Measurements from ENCODE around the gene CD36. TPM values are rescaled to one million over a fixed set of nuclear protein-coding genes. Genes with fewer than 3 reads are reported as not detected.
A peak's percentile ranks its signal among the peaks of the same experiment; 100 is the strongest.

Gene CD36
- total RNA-seq (2014; rRNA removed; shearing (Covaris generic)) = 0.05 and 2.7 TPM in 2 replicates

DNA sequence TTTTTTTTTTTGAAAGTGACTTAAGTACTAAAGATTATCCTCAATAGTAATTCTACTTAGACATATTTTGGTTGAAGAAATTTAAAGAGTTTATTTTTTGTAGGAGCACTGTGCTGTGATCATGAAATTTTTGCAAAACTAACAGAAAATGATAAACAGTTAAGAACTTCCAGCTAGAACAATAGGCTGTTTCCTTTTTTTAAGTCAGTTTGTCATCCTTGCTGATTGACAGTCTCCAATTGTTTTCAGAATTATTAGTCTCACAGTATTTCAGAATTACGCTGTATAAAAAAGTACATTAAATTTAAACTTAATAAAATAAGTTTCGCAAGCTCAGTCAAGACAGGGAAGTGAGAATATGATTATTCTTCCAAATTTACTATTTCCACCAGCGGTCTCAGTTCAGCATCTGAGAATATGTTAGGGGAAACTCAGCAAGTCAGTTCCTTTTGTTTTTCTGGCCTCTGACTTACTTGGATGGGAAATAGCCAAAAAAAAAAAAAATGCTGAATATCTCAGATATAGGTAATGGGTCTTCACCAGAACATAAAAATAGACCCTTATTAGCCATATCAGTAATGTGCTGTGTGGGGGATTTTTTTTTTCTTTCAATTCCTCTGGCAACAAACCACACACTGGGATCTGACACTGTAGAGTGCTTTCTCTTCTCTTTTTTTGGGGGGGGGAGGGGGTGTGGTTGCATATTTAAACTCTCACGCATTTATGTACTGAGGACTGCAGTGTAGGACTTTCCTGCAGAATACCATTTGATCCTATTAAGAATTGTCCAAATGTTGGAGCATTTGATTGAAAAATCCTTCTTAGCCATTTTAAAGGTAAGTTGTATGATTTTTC is at the start of gene CD36:
CD36 (plus strand) TSS at position 732 of the 855 bp plus-strand sequence. CDS start 8,099 bp downstream, outside the sequence.
- DNase-seq (ENCODE audit: low spot score) = no peak

DNA sequence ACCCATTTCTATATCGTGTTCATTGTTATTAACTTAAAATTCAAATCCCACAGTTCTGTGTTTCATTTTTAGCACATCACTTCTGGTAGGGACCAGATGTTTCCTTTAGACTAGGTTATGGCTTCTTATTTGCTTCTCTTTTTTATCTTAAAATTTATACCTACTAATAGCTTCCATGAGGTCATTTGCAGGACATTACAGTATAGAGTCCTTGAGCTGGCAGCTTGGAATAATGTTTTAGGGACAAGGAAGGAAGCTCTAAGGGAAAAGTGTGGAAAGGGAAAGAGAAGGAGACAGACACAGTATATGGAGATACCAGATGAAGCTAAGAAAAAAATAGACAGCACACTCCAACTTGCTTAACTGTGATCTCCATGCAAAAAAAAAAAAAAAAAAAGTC is 48.8 kb upstream of the CD36 start:
- no peak for DNase-seq (ENCODE audit: low spot score)

DNA sequence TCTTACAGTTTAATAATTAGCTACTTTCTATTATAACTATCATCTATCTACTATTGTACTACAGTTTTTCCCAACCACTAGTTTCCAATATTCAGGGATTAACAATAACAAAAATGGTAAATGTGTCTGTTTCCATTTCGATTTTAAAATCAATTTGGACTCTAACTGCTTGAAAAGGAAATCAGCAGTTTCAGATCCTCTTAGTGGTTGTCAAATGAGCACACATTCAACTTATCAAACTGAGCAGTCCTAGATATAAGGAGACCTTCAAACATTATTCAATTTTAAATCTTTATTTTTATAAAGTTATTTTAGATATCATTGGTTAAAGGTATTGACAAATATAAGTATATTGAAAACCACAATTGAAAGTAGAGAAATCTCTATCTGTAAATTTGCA is 46.8 kb upstream of the CD36 start:
- DNase-seq (ENCODE audit: low spot score) = no peak

DNA sequence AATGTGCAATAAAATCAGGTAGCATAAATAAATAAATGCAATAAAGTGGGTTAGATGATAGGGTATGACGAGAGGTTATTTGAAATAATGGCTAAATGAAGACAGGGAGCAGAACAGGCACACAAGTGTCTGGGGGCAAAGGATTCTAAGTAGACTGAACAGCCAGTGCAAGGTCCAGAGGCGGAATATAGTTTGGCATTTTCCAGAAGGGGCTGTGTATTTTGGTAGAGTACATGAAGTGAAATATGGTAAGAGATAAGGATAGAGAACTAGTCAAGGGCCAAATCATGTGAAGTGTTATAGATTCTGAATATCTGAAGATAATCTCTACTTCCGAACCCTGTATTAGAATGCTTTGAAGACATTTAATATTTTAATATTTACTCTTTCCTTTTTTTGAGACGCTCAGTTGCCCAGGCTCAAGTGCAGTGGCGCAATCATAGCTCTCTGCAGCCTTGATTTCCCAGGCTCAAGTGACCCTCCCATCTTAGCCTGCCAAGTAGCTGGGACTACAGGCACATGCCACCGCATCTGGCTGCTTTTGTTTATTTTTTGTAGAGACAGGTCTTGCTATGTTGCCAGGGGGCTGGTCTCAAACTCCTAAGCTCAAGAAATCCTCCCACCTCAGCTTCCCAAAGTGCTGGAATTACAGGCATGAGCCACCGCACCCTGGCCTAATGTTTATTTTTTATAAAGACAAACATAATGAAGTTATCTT is 44.4 kb upstream of the CD36 start:
- no peak for DNase-seq (ENCODE audit: low spot score)

DNA sequence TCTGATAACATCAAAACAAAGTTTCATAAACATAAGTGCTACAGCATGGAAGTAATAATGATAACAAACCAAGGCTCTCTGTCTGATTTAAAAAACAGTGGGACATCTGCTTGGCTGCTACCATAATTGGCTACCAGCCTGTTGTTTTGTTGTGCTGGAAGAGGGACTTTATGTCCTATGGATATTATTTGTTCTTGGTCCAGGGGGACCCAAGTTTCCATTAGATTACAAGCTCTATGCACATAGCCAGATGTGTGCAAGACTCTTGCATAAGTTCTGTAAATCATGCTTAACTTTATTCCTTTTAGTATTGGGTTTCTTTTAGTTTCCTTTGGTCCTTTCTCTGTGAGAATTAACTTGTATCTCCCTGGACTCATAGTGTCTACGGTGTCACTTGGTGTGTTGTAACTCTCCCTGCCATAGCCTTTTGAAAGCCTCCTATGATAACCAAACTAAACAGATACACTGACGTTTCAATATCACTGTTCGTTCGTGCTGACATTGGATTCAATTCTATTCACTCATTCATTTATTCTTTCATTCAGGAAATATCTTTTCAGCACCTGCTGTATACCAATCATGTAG is 41.4 kb upstream of the CD36 start:
- no peak for DNase-seq (ENCODE audit: low spot score)

DNA sequence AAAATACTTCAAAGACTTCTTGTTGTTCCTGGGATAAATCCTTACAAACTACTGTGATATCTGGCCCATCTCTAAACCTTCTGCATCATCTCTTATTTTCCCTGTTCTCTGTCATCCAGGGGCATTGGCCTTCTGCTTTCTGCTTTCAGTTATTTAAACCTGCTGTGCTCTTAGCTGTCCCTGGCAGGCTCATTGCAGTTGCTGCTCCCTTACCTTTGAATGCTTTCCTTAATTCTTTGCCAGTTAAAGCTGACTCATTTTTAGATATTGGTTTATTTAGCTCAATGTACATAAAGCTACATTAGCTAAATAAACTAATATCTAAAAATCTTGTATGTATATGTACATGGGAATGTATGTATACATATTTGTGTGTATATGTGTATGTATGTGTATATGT is 40.6 kb upstream of the CD36 start:
- DNase-seq (ENCODE audit: low spot score) = no peak

DNA sequence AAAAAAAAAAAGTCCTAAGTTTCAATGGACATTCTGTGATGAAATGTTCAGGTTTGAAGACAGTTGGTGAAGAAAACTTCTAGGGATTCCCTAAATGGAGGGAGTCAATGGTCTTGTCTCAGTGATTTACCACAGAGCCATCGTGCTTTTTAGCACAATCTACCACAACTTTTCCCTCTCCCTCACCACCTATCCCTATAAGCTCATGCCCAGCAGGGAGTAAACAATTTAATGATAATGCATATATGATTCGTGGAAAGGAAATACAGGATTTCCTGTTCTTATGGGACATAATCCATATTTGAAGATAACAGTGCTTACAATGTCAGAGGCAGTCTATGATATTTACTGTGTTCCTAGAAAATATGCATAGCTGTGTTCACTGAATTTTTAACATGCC is 38.4 kb upstream of the CD36 start:
- no peak for DNase-seq (ENCODE audit: low spot score)

DNA sequence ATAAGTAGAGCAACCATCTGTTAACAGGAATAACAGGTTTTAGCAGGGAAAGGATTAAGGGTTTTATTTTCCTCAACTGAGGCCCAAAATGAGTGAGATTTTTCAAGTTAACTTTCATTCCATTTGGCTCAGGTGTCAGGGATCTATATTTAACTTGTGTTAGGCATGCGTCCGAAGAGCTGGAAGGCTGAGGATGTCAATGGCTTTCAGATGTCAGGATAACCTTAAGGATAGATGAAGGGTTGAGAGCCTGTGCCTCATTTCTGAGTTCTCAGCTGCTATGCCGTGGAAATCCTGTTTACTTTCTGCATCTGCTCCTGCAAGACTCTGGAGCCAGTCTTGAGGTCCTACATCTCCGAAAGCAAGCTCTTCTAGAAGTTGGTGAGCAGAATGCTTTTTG is 36.4 kb upstream of the CD36 start:
- DNase-seq (ENCODE audit: low spot score) = no peak

DNA sequence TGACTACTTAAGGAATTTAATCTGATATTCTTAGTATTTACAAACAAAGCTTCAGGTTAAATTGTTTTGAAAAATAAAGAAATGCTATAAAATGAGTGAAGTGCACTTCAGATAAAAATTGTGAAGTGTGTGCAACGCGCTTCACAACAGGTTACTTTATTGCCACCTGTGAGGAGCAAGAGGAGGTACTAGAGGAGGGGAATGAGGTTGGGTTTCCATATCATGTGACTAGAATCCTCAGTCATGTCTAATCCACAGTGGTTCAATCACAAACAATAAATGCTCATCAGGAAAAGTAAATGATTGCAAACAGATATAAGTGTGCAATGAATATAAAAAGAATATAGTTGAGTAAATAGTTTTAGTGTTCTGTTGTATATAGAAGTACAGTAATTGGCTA is 34.5 kb upstream of the CD36 start:
- no peak for DNase-seq (ENCODE audit: low spot score)

DNA sequence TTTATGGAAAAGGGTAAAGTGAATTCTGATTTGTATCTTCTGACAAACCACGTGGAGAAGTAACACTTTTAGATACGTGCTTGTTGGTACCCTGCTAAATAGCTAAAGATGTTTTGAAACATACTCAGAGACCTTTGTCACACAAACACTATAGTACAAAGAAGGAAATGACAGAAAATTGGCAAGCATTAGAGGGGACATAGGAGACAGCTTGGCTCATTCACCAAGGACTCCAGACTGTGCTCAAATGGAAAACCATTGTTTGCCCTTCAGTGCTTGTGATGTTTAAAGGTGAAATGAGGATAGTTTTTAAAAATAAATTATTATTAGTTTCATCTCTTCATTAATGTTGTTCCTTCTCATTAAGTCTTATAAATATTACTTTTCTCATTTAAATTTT is 34.0 kb upstream of the CD36 start:
- no peak for DNase-seq (ENCODE audit: low spot score)

DNA sequence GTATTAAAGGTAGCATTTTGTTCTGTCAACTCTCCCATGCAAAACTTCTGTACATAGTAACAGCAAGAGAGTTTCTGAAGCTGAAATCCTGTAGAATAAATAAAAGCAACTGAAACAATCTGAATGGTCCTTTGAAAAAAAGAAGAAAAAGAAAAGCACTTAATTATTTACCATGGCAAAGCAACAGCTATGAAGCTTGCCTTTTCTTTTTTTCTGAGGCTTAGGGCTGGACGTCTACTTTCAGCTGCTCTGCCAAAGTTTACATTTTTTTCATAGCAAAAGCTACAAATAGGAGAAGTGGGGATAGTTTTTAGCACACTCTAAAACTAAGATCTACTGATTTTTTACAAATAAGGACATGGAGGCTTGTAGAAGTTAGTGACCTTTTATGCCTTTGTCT is 31.3 kb upstream of the CD36 start:
- DNase-seq (ENCODE audit: low spot score) = no peak

DNA sequence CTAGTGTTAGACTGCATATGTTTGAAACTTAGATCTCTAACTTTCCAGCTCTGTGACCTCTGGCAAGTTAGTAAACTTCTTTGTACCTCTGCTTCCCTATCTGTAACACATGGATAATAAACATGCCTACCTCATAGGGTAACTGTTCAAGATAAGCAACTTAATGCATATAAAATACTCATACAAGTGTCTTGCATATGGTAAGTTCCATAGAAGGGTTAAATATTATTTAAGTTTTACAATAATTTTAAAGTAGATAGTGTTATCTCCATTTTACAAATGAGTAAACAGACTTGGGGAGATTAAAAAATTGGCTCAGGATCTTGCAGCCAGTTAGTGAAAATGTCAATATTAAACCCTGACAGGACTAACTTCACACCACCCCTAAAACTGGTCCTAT is 30.1 kb upstream of the CD36 start:
- DNase-seq (ENCODE audit: low spot score) = no peak

DNA sequence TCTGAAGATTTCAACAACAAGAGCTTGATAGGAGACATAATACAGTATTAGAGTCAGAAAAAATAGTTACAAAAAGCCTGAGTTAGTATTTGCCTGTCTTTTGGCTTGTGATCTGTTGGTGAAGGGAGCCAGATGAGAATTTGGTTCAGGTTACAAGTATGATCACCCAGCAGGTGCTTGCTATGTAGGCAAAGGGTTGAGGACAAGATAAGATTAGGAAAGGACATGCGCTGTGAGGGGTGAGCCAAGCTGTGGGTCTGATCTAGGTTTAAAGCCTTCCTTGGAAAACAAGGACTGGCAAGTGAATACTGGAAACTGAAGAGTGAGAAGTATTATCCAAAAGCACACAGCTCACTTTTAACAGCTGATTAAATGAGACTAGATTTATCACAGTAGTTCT is 28.7 kb upstream of the CD36 start:
- DNase-seq (ENCODE audit: low spot score) = no peak

DNA sequence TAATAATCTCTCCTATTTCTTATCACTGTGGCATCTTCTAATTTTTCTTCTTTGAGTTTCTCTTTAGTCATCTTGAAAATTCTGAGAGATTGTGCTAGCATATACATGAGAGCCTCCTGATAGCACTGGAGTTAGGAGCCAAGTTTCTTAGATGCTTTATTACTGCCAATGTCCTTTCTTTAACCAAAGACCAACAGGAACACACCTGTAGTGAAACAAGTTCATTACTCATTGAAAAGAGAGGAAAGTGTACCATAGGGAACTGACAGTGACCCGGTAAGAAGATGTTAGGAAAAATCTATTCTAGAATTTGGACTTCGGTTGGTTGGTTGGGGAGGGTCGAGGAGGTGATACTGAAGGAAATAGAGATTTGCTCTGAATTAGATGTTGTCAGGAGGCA is 27.1 kb upstream of the CD36 start:
- DNase-seq (ENCODE audit: low spot score) = no peak

DNA sequence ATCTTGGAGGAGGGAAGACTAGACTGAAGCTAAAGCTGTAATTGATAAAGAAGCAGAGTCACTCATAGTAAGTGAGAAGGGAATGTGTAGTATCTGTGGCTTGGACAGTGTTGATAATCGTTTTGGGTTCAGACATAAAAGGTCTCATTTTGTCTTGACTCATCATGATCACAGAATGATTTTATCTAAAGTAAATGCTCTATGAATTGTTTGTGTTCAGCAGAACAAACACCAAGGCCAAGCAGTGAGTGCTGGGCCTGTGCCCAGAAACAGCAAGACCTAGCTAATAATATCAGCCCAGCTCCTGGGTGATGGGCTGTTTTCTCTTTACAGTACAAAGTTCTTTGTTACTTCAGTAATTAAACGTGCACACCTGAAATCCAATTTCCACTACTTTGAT is 26.7 kb upstream of the CD36 start:
- DNase-seq (ENCODE audit: low spot score) = peak; percentile 51

DNA sequence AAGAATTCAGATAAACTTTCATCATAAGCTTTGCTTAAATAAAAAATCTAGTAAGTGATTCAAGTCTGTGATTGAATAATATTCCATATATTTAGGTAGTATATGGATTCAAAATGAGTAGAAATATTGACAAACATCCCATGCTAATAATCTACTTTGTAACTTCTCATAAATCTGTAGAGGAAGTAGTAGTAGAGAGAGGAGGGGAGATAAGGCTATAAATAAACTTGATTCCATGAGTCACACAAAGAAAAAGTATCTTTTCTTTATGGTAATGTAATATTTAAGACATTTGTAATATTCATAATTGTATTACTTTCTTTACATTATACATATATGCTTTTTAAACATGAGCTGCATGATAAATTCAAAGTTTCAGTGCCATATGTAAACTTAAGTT is 25.6 kb upstream of the CD36 start:
- DNase-seq (ENCODE audit: low spot score) = no peak

DNA sequence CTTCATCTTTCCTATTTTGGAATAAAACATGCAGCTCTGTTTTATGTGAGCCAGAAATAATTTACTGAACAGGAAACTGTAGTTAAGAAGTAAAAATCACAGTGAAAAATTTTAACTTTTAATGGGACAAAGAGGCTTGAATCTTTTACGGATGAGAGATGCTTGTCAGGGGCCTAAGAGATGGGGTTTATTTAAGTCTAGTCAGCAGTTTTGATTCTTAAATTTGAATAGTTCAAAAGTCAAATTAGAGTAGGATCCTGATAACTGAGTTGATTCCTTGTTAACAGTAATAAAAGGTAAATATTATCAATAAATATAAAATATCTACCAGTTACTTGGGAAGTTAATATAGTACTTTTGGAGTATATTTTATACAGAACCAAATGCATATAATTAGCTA is 24.9 kb upstream of the CD36 start:
- no peak for DNase-seq (ENCODE audit: low spot score)

DNA sequence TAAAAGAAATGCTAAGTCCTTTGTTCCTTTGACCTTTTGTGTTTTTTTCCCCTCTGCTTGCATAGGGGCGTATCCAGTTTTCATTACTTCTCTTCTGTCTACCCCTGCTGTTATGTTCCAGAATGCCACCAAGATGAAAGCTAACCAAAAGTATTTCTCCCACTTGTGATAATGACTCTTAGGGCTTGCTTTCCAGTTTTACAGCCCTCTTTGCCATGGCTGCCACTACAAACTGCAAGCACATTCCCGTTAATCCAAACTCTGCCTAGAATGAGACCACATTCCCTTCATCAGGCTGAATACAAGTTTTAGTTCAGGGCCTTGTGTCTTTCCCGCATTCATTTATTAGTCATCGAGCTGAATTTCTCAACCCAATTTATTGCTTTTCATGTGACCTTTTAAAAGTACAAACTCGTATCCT is 23.6 kb upstream of the CD36 start:
- DNase-seq (ENCODE audit: low spot score) = peak; percentile 54

DNA sequence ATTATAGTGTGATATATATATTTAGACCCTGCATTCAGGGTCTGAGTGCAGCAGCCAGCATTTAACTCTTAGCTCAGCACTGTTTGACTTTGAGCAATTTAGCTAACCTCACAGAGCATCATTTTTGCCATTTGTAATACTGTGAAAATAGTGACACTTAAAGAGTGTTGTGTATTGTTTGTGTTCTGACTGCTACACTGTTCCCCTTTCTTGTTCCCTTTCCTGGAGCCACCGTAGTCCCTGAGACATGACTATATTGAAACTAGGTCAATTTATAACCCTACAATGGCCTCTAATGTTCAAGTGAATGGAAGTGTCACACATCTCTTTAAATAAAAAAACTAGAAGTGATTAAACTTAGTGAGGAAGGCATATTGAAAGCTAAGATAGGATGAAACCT is 20.3 kb upstream of the CD36 start:
- no peak for DNase-seq (ENCODE audit: low spot score)

DNA sequence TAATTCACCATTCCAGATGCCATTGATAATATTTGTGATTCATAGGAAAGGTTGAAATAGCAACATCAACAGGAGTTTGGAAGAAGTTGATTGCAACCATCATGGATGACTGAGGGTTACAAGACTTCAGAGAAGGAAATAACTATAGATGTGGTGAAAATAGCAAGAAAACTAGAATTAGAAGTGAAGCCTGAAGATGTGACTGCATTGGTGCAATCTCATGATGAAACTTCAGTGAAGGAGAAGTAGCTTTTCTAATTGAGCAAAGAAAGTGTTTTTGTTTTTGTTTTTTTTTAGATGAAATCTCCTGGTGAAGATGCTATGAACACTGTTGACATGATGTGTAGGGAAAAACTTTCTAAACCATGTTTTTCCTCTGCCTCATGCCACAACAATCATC is 18.7 kb upstream of the CD36 start:
- no peak for DNase-seq (ENCODE audit: low spot score)

DNA sequence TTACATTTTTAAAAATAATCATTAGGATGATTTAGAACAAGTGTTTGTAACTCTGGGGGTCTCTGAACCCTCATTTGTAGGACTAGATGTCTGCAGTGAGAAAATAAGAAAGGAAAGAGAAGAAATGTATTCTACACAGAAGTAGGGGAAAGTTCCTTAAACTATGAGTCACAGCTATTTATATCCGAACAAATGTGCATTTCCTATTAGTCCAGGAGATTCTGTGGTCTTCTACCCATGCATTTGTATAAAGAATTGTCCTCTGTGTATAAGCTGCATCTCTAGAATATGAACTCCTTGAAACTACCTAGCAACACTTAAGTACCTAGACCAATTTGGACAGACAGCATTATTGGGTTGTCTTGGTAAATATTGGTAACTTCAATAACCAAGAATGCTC is 15.9 kb upstream of the CD36 start:
- DNase-seq (ENCODE audit: low spot score) = peak; percentile 70

DNA sequence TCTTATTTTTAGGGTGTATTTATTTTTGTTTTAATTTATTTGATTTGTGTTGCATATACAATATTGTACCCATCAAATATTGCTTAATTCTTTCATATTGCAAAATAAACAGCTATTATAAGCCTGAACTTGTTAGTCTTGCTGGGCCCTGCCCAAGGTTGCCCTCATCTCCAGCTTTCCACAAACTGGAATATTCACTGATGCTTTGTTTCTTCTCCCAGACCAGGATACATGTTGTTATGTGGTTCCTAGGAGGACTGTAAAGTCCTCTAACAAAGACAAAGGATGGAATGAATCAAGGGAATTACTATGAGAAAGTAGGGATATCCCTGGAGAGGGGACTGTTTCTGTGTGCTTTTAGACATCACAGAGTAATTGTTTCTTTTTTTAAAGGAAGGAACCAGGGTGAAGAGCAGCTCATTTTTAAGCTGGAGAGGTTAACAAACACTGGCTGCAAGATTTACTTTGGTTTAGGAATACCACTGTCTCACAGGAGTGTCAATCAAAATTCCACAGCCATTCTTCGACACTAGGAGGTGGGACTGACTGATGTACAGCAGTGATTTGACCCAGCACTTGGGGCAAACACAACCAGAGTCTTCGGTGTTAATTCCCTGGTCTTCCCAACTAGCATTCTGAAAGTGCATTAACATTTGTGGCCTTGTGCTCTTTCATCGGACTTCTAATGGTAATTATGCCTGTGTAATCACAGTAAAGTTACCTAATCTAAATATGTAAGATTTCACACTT is 14.8 kb upstream of the CD36 start:
- DNase-seq (ENCODE audit: low spot score) = no peak
